Stimulated activated CD8-positive, alpha-beta memory T cell treated with anti-CD3 and anti-CD28 coated beads, Interleukin-7, amount 100 ng/mL, for 4 hours (primary cell): ENCODE data around the gene OR7G1.
"Not testable (repeated sequence)": the region's sequence is repeated elsewhere in the genome, so short reads cannot be mapped to it uniquely, and the experiment has no call there.

Experiments
- DNase-seq, 2 donors: peaks; one replicate each; pipeline ENCODE4 v3.0.0-alpha.2; 2020; ENCODE audit warnings: low read depth in 2 of 2

Gene OR7G1

DNA sequence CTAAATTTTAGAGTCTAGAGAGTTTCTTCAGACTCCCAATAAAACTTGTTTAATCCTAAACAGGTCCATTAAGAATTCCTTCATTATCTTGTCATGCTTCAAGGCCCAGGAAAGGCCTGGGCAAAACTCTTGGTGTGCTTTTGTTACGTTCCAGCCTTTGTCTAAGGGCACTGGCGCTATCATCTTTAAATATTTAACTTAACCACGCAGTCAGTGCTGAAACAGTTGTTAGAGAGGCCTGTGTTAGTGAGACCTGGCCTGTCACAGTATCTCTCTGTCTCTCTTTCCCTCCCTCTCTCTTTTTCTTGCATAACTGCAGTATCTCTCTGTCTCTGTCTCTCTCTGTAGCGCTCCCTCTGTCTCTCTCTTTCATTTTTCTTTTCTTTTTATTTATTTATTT is 36.9 kb downstream of the OR7G1 start:
- no peak for DNase-seq

- DNase-seq, result no peak
These were observed 38.7 kb downstream of the OR7G1 start for GRCh38 chr19:9076901-9077300.

GRCh38 chr19:9075064-9075949 is 40.3 kb downstream of the OR7G1 start:
- peak; percentile 1 to 9 for DNase-seq

GRCh38 chr19:9073806-9074205 is 41.8 kb downstream of the OR7G1 start:
- no peak for DNase-seq

GRCh38 chr19:9071720-9072119 is 43.8 kb downstream of the OR7G1 start:
- not testable (repeated sequence) for DNase-seq

- DNase-seq, result no peak
These were observed 45.5 kb downstream of the OR7G1 start for GRCh38 chr19:9070066-9070465.

- DNase-seq, result no peak
These were observed 50.0 kb downstream of the OR7G1 start for GRCh38 chr19:9065457-9066014.
